Measurements from ENCODE around the gene SLC38A7. TPM values are rescaled to one million over a fixed set of nuclear protein-coding genes. Genes with fewer than 3 reads are reported as not detected.

The SLC38A7 gene
- total RNA-seq, 1 experiment from 2014 or later = 21.3 TPM

DNA sequence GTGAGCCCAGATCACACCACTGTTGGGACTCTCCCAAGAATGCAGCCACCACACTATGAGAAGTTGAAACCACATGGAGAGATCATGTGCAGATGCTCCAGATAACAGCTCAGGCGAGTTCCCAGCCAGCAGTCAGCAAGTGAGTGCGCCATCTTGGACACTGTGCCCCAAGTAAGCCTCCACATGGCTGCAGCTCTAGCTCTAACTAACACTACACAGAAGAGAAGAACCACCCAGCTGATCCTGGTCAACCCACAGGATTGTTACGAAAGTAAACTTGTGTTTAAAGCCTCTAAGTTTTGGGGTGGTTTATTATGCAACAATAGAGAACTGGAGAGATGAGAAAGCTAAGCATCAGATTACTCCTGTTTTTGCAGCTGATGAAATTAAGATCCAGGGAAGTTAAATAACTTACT, 25.8 kb downstream of the SLC38A7 start:
- Histone ChIP-seq H3K9me3 (ENCODE audit: low read depth, low read length, poor library complexity, severe bottlenecking) (no peaks in the 10 kb centered on the region), H3K27ac (ENCODE audit: low read depth, low read length, poor library complexity, severe bottlenecking) (no peak overlapping the region), H3K36me3 (ENCODE audit: insufficient read depth, low read length, poor library complexity, severe bottlenecking) (no peaks in the 10 kb centered on the region), H3K4me1 (ENCODE audit: insufficient read depth, low read length, poor library complexity, severe bottlenecking) (no peaks in the 10 kb centered on the region), H3K27me3 (replicated peaks; ENCODE audit: insufficient read depth, low read depth, low read length, poor library complexity) (no peaks in the 10 kb centered on the region), H3K4me3 (ENCODE audit: low read depth, low read length, poor library complexity, severe bottlenecking) (no peak overlapping the region)
- TF ChIP-seq, protein P1, sequence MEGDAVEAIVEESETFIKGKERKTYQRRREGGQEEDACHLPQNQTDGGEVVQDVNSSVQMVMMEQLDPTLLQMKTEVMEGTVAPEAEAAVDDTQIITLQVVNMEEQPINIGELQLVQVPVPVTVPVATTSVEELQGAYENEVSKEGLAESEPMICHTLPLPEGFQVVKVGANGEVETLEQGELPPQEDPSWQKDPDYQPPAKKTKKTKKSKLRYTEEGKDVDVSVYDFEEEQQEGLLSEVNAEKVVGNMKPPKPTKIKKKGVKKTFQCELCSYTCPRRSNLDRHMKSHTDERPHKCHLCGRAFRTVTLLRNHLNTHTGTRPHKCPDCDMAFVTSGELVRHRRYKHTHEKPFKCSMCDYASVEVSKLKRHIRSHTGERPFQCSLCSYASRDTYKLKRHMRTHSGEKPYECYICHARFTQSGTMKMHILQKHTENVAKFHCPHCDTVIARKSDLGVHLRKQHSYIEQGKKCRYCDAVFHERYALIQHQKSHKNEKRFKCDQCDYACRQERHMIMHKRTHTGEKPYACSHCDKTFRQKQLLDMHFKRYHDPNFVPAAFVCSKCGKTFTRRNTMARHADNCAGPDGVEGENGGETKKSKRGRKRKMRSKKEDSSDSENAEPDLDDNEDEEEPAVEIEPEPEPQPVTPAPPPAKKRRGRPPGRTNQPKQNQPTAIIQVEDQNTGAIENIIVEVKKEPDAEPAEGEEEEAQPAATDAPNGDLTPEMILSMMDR (conservative IDR thresholded peaks at IDR 0.05; ENCODE audit: low read depth, low read length) = no peak
- TF ChIP-seq EZH2 (IDR thresholded peaks at IDR 0.05; ENCODE audit: borderline replicate concordance, low read depth, low read length, poor library complexity, severe bottlenecking) = no peak
- intact Hi-C loops (cut with micrococcal nuclease; ENCODE audit: unreplicated experiment) = no loop called here
- CTCF ChIA-PET = no interaction called here
- POLR2A ChIA-PET (ENCODE audit: low non-redundant PET) = no interaction called here
- BruUV-seq (replicated peaks) = no TSS peak
- no peak for DNase-seq (ENCODE audit: low spot score)

DNA sequence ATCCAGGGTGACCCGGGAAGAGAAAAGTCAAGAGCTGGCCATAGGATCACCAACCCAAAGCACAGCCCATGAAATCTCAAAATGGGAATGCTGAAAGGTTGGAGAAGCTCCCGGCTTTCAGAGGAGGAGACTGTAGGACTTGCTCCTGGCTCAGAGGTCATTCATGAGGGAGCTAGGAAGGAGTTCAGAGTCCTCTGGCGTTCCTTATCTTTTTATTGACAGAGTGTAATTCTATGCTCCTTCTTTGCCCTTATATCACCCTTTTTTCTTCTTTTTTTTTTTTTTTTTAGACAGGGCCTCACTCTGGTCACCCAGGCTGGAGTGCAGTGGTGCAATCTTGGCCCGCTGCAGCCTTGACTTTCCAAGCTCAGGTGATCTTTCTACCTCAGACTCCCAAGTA, 27.7 kb downstream of the SLC38A7 start:
- Histone ChIP-seq H3K4me3 (ENCODE audit: low read depth, low read length, poor library complexity, severe bottlenecking) (no peak overlapping the region), H3K27ac (ENCODE audit: low read depth, low read length, poor library complexity, severe bottlenecking) (no peak overlapping the region), H3K36me3 (ENCODE audit: insufficient read depth, low read length, poor library complexity, severe bottlenecking) (no peaks in the 10 kb centered on the region), H3K27me3 (replicated peaks; ENCODE audit: insufficient read depth, low read depth, low read length, poor library complexity) (no peaks in the 10 kb centered on the region), H3K4me1 (ENCODE audit: insufficient read depth, low read length, poor library complexity, severe bottlenecking) (no peaks in the 10 kb centered on the region), H3K9me3 (ENCODE audit: low read depth, low read length, poor library complexity, severe bottlenecking) (no peaks in the 10 kb centered on the region)
- TF ChIP-seq, protein P1 (conservative IDR thresholded peaks at IDR 0.05; ENCODE audit: low read depth, low read length) = no peak
- no peak for TF ChIP-seq EZH2 (IDR thresholded peaks at IDR 0.05; ENCODE audit: borderline replicate concordance, low read depth, low read length, poor library complexity, severe bottlenecking)
- POLR2A ChIA-PET (ENCODE audit: low non-redundant PET) = no interaction called here
- CTCF ChIA-PET = no interaction called here
- no peak for DNase-seq (ENCODE audit: low spot score)
- BruUV-seq (replicated peaks) = no TSS peak
- intact Hi-C loops (cut with micrococcal nuclease; ENCODE audit: unreplicated experiment) = no loop called here

DNA sequence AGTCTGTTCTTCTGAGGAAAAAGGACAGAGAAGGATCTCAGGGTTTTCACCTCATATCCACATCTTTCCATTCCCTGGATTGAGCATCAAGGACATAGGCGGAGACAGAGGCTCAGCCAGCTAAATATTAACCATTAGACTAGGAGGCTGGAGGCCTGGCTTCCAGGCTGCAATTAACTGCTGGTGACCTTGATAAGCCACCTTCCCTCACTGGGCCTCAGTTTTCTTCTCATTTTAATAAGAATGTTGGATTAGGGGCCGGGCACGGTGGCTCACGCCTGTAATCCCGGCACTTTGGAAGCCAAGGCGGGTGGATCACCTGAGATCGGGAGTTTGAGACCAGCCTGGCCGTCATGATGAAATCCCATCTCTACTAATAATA, 29.4 kb downstream of the SLC38A7 start:
- CTCF ChIA-PET = no interaction called here
- intact Hi-C loops (cut with micrococcal nuclease; ENCODE audit: unreplicated experiment) = no loop called here

More for the DNA sequence above, 29.4 kb downstream of the SLC38A7 start:
- H3K27me3 ChIP-seq (replicated peaks; ENCODE audit: insufficient read depth, low read depth, low read length, poor library complexity) = no peaks in the 10 kb centered on the region
- TF ChIP-seq, protein P1 (conservative IDR thresholded peaks at IDR 0.05; ENCODE audit: low read depth, low read length) = no peak
- no peak for TF ChIP-seq EZH2 (IDR thresholded peaks at IDR 0.05; ENCODE audit: borderline replicate concordance, low read depth, low read length, poor library complexity, severe bottlenecking)
- H3K9me3 ChIP-seq (ENCODE audit: low read depth, low read length, poor library complexity, severe bottlenecking) = no peaks in the 10 kb centered on the region
- no TSS peak for BruUV-seq (replicated peaks)
- no peak for DNase-seq (ENCODE audit: low spot score)
- POLR2A ChIA-PET (ENCODE audit: low non-redundant PET) = no interaction called here
- H3K36me3 ChIP-seq (ENCODE audit: insufficient read depth, low read length, poor library complexity, severe bottlenecking) = no peaks in the 10 kb centered on the region
- no peak overlapping the region for H3K27ac ChIP-seq (ENCODE audit: low read depth, low read length, poor library complexity, severe bottlenecking)
- peaks cover 6% of the 10 kb centered on the region for H3K4me1 ChIP-seq (ENCODE audit: insufficient read depth, low read length, poor library complexity, severe bottlenecking)
- no peak overlapping the region for H3K4me3 ChIP-seq (ENCODE audit: low read depth, low read length, poor library complexity, severe bottlenecking)
